ENCODE measurements around the gene USP15.

- no peak for TF ChIP-seq CTCF (IDR thresholded peaks at IDR 0.05)
- no peak for TF ChIP-seq POLR2A (IDR thresholded peaks at IDR 0.05)
Observed at GRCh38 chr12:62224601-62225000, 35.6 kb upstream of the USP15 start.

Measured in lower leg skin (tissue), 3 donors.